DOHH2 (cell line): ENCODE data around the gene ADAR.

Experiments
- H3F3A ChIP-seq: fragments of 200-600 bp; sonication (generic), shearing (Covaris generic); 2 replicates; pipeline ENCODE4 v1.6.0; 2016; ENCODE audit warnings: antibody characterized with exemption, mild to moderate bottlenecking; ENCODE audit not compliant: control insufficient read depth, insufficient read depth
- H3K27ac ChIP-seq: fragments of 200-600 bp; sonication (generic); 2 replicates; pipeline ENCODE4 v1.5.1; 2014; ENCODE audit warnings: low read depth, mild to moderate bottlenecking, low read length, moderate library complexity
- H3K27me3 ChIP-seq: fragments of 200-600 bp; sonication (generic); 2 replicates; pipeline ENCODE4 v1.6.1; 2014; ENCODE audit warnings: mild to moderate bottlenecking, low read length, mixed read lengths; ENCODE audit not compliant: control insufficient read depth
- H3K36me3 ChIP-seq: fragments of 200-600 bp; sonication (generic); 2 replicates; pipeline ENCODE4 v1.6.1; 2014; ENCODE audit warnings: mild to moderate bottlenecking, low read length, moderate library complexity, mixed read lengths; ENCODE audit not compliant: control insufficient read depth
- H3K4me1 ChIP-seq: fragments of 200-600 bp; sonication (generic); 2 replicates; pipeline ENCODE4 v1.6.1; 2014; ENCODE audit warnings: mild to moderate bottlenecking, low read length, mixed read lengths; ENCODE audit not compliant: control insufficient read depth
- H3K4me2 ChIP-seq: fragments of 200-600 bp; sonication (generic); 2 replicates; pipeline ENCODE4 v1.6.0; 2014; ENCODE audit warnings: mild to moderate bottlenecking, low read length, moderate library complexity
- H3K4me3 ChIP-seq: fragments of 200-600 bp; sonication (generic); 2 replicates; pipeline ENCODE4 v1.5.1; 2014; ENCODE audit warnings: mild to moderate bottlenecking, low read length, mixed read lengths
- H3K79me2 ChIP-seq: fragments of 200-600 bp; sonication (generic); 2 replicates; pipeline ENCODE4 v1.6.1; 2014; ENCODE audit warnings: mild to moderate bottlenecking, low read length, mixed read lengths; ENCODE audit not compliant: control insufficient read depth
- H3K9me2 ChIP-seq: fragments of 200-600 bp; sonication (generic); replicated peaks from 2 replicates; pipeline ENCODE4 v1.6.1; 2014; ENCODE audit warnings: mild to moderate bottlenecking, low read length, mixed read lengths; ENCODE audit not compliant: control insufficient read depth
- H3K9me3 ChIP-seq: fragments of 200-600 bp; sonication (generic); 2 replicates; pipeline ENCODE4 v1.6.1; 2014; ENCODE audit warnings: antibody characterized with exemption, low read length, mixed read lengths; ENCODE audit not compliant: control insufficient read depth, insufficient read depth
- H4K20me1 ChIP-seq: fragments of 200-600 bp; sonication (generic); 2 replicates; pipeline ENCODE4 v1.6.0; 2014; ENCODE audit warnings: low read depth, mild to moderate bottlenecking, antibody characterized with exemption, low read length, moderate library complexity; ENCODE audit not compliant: control insufficient read depth, insufficient read depth
- EZH2phosphoT487 ChIP-seq: fragments of 200-600 bp; sonication (generic); IDR thresholded peaks from 2 replicates; pipeline ENCODE4 v1.6.1; 2017; ENCODE audit warnings: borderline replicate concordance, mild to moderate bottlenecking, antibody characterized with exemption, low read length, moderate library complexity, mixed read lengths
- TF ChIP-seq, protein P1 (sequence below): fragments of 200-600 bp; sonication (generic); IDR thresholded peaks from one replicate; pipeline ENCODE4 v1.5.1; 2014; ENCODE audit warnings: antibody characterized with exemption, mild to moderate bottlenecking, low read depth, low read length; ENCODE audit not compliant: poor library complexity, severe bottlenecking

Gene ADAR

GRCh38 chr1:154598871-154599635 is 8.9 kb downstream of the ADAR start:
- Histone ChIP-seq H3K4me3 (no peak overlapping the region), H3K9me2 (no peaks in the 10 kb centered on the region), H3F3A (no peaks in the 10 kb centered on the region), H3K79me2 (peaks cover 52% of the 10 kb centered on the region), H3K4me1 (peaks cover 8% of the 10 kb centered on the region), H3K4me2 (no peak overlapping the region), H3K27ac (no peak overlapping the region), H3K36me3 (peaks cover 91% of the 10 kb centered on the region), H3K27me3 (no peaks in the 10 kb centered on the region), H3K9me3 (no peaks in the 10 kb centered on the region), H4K20me1 (peaks cover 12% of the 10 kb centered on the region; the same call in 1 of the 2 replicates)
- TF ChIP-seq, protein P1, sequence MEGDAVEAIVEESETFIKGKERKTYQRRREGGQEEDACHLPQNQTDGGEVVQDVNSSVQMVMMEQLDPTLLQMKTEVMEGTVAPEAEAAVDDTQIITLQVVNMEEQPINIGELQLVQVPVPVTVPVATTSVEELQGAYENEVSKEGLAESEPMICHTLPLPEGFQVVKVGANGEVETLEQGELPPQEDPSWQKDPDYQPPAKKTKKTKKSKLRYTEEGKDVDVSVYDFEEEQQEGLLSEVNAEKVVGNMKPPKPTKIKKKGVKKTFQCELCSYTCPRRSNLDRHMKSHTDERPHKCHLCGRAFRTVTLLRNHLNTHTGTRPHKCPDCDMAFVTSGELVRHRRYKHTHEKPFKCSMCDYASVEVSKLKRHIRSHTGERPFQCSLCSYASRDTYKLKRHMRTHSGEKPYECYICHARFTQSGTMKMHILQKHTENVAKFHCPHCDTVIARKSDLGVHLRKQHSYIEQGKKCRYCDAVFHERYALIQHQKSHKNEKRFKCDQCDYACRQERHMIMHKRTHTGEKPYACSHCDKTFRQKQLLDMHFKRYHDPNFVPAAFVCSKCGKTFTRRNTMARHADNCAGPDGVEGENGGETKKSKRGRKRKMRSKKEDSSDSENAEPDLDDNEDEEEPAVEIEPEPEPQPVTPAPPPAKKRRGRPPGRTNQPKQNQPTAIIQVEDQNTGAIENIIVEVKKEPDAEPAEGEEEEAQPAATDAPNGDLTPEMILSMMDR: no peak
- TF ChIP-seq EZH2phosphoT487: no peak

DNA sequence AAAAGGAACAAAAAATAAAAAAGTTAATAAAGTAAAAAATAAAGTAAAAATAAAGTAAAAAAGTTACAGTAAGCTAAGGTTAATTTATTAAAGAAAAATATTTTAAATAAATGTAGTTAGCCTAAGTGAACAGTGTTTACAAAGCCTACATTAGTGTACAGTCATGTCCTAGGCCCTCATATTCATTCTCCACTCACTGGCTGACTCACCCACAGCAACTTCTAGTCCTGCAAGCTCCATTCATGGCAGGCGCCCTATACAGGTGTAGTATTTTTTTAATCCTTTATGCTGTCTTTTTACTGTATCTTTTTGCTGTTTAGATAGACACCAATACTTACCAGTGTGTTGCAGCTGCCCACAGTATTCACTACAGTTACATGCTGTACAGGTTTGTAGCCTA is 12.4 kb downstream of the ADAR start:
- TF ChIP-seq, protein P1: no peak
- no peak for TF ChIP-seq EZH2phosphoT487
- Histone ChIP-seq H3K4me3 (no peak overlapping the region), H4K20me1 (no peaks in the 10 kb centered on the region), H3K27me3 (no peaks in the 10 kb centered on the region), H3K9me3 (no peaks in the 10 kb centered on the region), H3F3A (no peaks in the 10 kb centered on the region), H3K4me2 (no peak overlapping the region), H3K27ac (no peak overlapping the region), H3K9me2 (no peaks in the 10 kb centered on the region), H3K4me1 (no peaks in the 10 kb centered on the region), H3K79me2 (peaks cover 17% of the 10 kb centered on the region), H3K36me3 (peaks cover 92% of the 10 kb centered on the region)

DNA sequence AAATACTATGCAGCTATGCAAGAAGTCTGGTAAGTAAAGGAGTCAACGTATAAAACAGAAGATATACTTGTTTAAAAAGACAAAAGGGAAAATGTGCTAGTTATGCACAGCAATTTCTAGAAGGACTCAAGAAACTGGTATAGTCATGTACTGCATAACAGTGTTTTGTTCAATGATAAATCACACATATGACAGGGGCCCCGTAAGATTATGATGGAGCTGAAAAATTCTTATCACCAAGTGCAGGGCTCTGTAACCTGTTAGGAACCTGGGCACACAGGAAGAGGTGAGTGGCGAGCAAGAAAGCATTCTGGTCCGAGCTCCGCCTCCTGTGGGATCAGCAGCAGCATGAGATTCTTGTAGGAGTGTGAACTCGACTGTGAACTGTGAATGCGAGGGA is 13.2 kb downstream of the ADAR start:
- H4K20me1 ChIP-seq: no peaks in the 10 kb centered on the region
- no peaks in the 10 kb centered on the region for H3K9me3 ChIP-seq

More for the DNA sequence above, 13.2 kb downstream of the ADAR start:
- no peaks in the 10 kb centered on the region for H3K27me3 ChIP-seq
- no peak overlapping the region for H3K4me3 ChIP-seq
- no peaks in the 10 kb centered on the region for H3F3A ChIP-seq
- no peak overlapping the region for H3K27ac ChIP-seq
- no peaks in the 10 kb centered on the region for H3K4me1 ChIP-seq
- peaks cover 12% of the 10 kb centered on the region for H3K79me2 ChIP-seq
- H3K36me3 ChIP-seq: peaks cover 96% of the 10 kb centered on the region
- H3K4me2 ChIP-seq: no peak overlapping the region
- no peaks in the 10 kb centered on the region for H3K9me2 ChIP-seq
- TF ChIP-seq, protein P1: no peak
- no peak for TF ChIP-seq EZH2phosphoT487
